Activated T-helper 1 cell treated with anti-CD3 and anti-CD28 coated beads, Interleukin-12 subunit alpha, Interleukin-12 subunit beta, Interleukin-2, Interleukin-4 antibody, amounts not matched to agents 30 ng/mL and 10 ng/mL and 1 ng/mL, durations not matched to agents 14 hours and 24 hours and 36 hours (primary cell): ENCODE results near the gene HES5. TPM values are rescaled to one million over a fixed set of nuclear protein-coding genes. Genes with fewer than 3 reads are reported as not detected.

Experiments
- DNase-seq: peaks from one replicate; pipeline ENCODE4 v3.0.0; 2021; ENCODE audit warnings: low spot score
- H3K27ac Mint-ChIP-seq: one replicate; pipeline ENCODE4 v1.8.0; 2021; ENCODE audit warnings: mild to moderate bottlenecking, mixed read lengths
- H3K27me3 Mint-ChIP-seq: one replicate; pipeline ENCODE4 v1.8.0; 2022; ENCODE audit warnings: mild to moderate bottlenecking, moderate library complexity, mixed read lengths; ENCODE audit not compliant: insufficient read depth
- H3K36me3 Mint-ChIP-seq: one replicate; pipeline ENCODE4 v1.8.0; 2021; ENCODE audit warnings: low read depth, mixed read lengths
- H3K4me1 Mint-ChIP-seq: one replicate; pipeline ENCODE4 v1.8.0; 2021; ENCODE audit warnings: low read depth, mixed read lengths
- H3K4me3 Mint-ChIP-seq: one replicate; pipeline ENCODE4 v1.8.0; 2021; ENCODE audit warnings: mild to moderate bottlenecking, moderate library complexity, mixed read lengths
- H3K9me3 Mint-ChIP-seq: one replicate; pipeline ENCODE4 v1.8.0; 2021; ENCODE audit warnings: mixed read lengths
- intact Hi-C: fragments of 100-400 bp; cut with micrococcal nuclease; formaldehyde crosslinking; loops from one replicate; pipeline ENCODE4 v1.15.1; 2024
- total RNA-seq: library from RNA; stranded (reverse); gene quantifications from 2 replicates; pipeline ENCODE4 v1.2.3, GENCODE V29; 2022

HES5 gene
- total RNA-seq, 1 donor from 2014 or later: not detected

DNA sequence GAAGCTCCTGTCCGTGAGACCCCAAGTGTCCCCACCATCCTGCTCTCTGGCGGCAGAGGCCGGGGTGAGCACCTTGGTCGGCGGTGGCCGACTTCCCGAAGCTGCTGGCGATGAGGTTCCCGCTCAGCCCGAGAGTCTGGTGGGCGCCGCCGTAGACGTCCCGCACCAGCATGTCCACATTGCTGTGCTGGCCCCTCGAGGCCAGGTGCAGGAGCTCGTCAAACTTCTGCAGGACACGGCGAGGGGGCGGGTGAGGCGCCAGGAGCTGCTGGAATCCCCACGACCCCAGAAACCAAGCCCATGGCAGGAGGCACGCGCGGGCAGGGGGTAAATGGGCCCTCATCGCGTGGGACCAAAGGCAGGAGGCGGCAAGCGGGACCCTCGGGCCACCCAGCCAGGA lies 10.3 kb downstream of the HES5 start:
- DNase-seq: no peak
- H3K27me3 Mint-ChIP-seq: peaks cover 1% of the 10 kb centered on the region
- no peak overlapping the region for H3K27ac Mint-ChIP-seq
- H3K4me3 Mint-ChIP-seq: no peak overlapping the region
- peaks cover 18% of the 10 kb centered on the region for H3K36me3 Mint-ChIP-seq
- H3K9me3 Mint-ChIP-seq: no peaks in the 10 kb centered on the region
- peaks cover 25% of the 10 kb centered on the region for H3K4me1 Mint-ChIP-seq
- intact Hi-C loops: loop anchor here (10.0 kb wide), 3 partner anchors 225 to 385 kb away; no protein-coding TSS in a partner anchor

DNA sequence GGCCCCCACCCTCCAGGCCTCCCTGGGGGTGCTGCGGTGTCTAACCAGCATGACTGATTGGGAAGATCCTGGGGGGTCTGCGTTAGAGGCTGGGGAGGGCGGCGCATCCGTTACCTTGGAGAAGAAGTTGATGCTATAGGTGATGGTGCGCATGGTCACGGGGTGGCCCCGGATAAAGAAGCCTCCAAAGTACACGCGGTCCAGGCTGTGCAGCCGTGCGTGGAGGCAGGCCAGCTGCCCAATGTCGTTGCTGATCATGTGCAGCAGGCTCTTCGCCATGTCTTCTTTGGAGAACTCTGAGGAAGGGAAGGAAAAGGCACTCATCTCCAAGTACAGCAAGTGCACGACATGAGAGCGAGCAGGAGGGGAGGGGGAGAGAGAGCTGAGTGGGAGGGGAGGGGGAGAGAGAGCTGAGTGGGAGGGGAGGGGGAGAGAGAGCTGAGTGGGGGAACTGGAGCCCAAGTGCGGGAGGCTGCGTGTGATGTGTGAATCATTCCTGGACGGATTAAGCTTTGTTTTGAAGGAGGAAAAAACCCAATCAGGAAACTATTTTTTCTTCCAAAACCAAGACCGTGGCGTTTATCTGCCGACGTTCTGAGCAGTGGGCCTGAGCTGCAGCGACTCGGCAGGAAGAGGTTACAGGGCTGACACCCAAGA lies 10.9 kb downstream of the HES5 start:
- intact Hi-C loops: no loop called here
- Mint-ChIP-seq H3K9me3 (no peaks in the 10 kb centered on the region), H3K27me3 (peaks cover 1% of the 10 kb centered on the region), H3K4me1 (peaks cover 19% of the 10 kb centered on the region), H3K27ac (no peak overlapping the region), H3K4me3 (no peak overlapping the region), H3K36me3 (peaks cover 18% of the 10 kb centered on the region)
- no peak for DNase-seq

DNA sequence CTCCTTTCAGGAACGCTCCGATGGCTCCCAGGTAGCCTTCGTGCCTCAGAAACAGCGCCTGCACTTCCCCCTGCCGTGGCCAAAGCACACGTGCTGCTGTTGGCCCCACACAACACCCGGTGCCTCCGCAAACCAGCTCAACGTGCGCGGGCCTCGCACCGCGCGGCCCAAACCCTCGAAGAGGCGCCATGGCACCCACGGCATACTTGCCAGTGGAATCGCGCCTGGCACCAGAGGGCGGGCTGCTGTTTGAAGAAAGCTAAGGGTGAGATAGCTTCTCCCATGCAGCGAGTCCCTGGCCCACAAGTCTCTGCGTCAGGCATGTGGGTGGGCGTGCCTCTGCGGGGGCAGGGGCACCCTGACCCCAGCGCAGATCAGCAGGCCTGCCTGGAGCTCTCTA lies 11.5 kb downstream of the HES5 start:
- H3K4me1 Mint-ChIP-seq: peaks cover 13% of the 10 kb centered on the region
- DNase-seq: no peak
- no peaks in the 10 kb centered on the region for H3K9me3 Mint-ChIP-seq
- peaks cover 1% of the 10 kb centered on the region for H3K27me3 Mint-ChIP-seq
- H3K36me3 Mint-ChIP-seq: peaks cover 18% of the 10 kb centered on the region
- no peak overlapping the region for H3K4me3 Mint-ChIP-seq
- intact Hi-C loops: no loop called here
- H3K27ac Mint-ChIP-seq: no peak overlapping the region

DNA sequence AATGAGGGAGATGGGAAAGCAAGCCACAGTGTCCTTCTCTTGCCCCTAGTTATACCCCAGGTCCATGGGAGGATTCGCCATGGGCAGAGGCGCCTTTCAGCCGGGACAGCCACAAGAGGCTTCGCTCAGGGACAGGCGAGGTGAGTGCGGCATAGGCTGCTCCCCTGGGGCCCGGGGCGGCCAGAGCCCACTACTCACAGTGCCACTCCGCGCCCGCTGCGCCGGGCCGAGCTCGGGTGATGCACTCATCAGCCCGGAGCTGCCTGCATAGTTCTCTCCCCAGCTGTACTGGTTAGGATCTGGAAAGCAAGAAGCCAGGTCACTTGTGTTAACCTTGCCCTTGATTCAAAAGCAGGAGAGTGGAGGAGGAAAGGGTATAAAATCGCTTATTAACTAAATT lies 12.1 kb downstream of the HES5 start:
- H3K9me3 Mint-ChIP-seq: no peaks in the 10 kb centered on the region
- intact Hi-C loops: no loop called here
- H3K36me3 Mint-ChIP-seq: peaks cover 18% of the 10 kb centered on the region
- peaks cover 1% of the 10 kb centered on the region for H3K27me3 Mint-ChIP-seq
- H3K27ac Mint-ChIP-seq: no peak overlapping the region
- peaks cover 7% of the 10 kb centered on the region for H3K4me1 Mint-ChIP-seq
- no peak overlapping the region for H3K4me3 Mint-ChIP-seq
- DNase-seq: no peak

DNA sequence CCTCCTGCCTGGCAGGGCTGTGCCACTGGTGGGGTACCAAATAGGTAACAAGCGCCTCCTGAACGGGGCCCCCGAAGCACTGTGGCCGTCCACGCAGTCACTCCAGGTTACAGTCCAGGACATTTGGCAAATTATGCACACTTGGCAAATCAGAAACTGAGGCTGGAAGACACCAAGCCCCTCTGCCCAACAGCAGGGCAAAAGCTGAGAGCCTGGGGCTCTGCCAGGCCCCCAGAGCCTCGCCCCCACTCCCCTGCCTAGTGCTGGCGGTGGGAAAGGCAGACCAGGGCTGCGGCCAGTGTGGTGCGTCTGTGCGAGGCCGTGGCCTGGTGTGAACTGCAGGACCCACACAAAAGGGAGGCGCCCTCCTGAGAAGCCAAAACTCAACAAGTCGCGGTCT lies 13.1 kb downstream of the HES5 start:
- H3K4me3 Mint-ChIP-seq: no peak overlapping the region
- DNase-seq: no peak
- H3K36me3 Mint-ChIP-seq: peaks cover 18% of the 10 kb centered on the region
- intact Hi-C loops: no loop called here
- H3K27me3 Mint-ChIP-seq: peaks cover 1% of the 10 kb centered on the region
- H3K27ac Mint-ChIP-seq: no peak overlapping the region
- H3K4me1 Mint-ChIP-seq: no peaks in the 10 kb centered on the region
- no peaks in the 10 kb centered on the region for H3K9me3 Mint-ChIP-seq

DNA sequence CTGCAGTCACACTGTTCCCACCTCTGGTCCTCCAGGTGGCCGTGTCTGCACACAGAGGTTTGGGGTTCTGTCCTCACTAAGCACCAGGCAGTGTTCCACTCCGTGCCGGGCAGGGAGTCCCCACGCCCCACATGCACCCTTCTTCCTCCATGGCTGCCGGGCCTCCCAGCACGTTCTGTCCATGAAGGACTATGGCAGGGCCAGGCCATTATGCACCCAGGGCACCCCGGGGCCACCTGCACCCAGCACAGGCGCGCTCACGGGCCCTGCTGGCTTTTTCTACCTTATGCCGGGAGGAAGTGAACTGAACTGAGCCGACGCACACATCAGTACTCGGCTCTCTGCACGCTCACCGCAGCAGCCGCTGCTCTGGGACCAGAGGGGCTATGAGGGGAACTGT lies 13.9 kb downstream of the HES5 start:
- no peaks in the 10 kb centered on the region for H3K9me3 Mint-ChIP-seq
- H3K36me3 Mint-ChIP-seq: peaks cover 23% of the 10 kb centered on the region
- intact Hi-C loops: no loop called here

DNA sequence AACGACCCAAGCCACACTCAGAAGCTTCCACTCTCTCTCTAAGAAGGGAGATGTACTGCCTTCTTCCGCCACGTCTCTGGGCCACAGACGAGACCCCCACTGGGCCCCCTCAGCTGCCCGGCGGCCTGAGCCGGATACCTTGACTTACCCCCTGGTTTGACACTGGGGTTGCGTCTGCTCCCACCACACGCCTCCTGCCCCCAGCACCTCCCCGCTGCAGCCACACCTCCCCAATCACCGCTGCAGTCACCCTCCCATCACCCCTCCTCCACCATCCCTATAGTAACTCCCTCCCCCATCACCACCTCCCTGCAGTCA lies 14.3 kb downstream of the HES5 start:
- no peak overlapping the region for H3K4me3 Mint-ChIP-seq
- peaks cover 20% of the 10 kb centered on the region for H3K36me3 Mint-ChIP-seq
- intact Hi-C loops: no loop called here
- no peak for DNase-seq
- no peak overlapping the region for H3K27ac Mint-ChIP-seq
- no peaks in the 10 kb centered on the region for H3K4me1 Mint-ChIP-seq
- no peaks in the 10 kb centered on the region for H3K9me3 Mint-ChIP-seq
- peaks cover 1% of the 10 kb centered on the region for H3K27me3 Mint-ChIP-seq

More for the DNA sequence above, 13.9 kb downstream of the HES5 start:
- DNase-seq: no peak
- no peak overlapping the region for H3K27ac Mint-ChIP-seq
- H3K4me1 Mint-ChIP-seq: no peaks in the 10 kb centered on the region
- peaks cover 1% of the 10 kb centered on the region for H3K27me3 Mint-ChIP-seq
- H3K4me3 Mint-ChIP-seq: no peak overlapping the region

DNA sequence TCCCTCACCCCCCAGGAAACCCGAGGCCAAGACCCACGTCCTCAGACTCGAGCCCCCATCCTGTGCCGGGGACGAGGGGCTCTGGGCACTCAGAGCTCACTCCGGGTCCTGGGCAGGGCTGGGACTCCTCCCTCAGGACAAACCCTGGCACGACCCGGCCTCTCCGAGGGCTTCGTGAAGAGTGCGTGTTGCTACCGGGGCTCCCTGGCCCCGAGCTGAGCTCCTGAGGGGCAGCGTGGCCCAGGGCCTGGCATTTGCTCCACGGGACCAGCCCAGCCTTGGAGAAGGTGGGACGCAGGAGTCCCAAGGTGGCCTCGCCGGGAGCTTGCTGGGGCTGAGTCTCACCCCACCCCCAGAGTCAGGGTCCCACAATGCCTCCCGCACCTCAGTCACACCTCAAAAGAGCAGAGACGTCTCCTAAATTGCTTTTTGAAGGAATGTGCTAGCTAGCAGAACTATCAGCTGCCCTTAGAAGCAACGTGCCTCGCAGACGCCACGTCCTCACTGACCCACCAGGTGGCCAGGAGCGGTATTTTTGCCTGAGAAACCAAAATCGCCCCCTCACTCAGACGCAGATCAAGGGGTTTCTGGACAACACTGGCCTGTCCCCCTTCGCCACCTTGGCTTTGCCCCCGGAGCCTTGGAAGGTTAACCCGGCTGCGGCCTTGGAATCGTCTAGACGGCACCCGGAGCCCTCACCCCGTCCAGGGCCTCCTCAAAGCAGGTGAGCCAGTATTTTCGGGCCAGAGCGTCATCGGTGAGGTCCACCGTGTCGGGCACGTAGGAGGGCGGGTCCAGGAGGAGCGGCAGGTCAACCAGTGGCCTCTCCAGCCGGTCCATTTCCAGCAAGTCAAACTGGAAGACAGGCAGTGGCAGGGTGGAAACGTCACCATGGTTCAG lies 14.9 kb downstream of the HES5 start:
- Mint-ChIP-seq H3K9me3 (no peaks in the 10 kb centered on the region), H3K27me3 (peaks cover 1% of the 10 kb centered on the region), H3K36me3 (peaks cover 18% of the 10 kb centered on the region), H3K27ac (no peak overlapping the region), H3K4me1 (no peaks in the 10 kb centered on the region), H3K4me3 (no peak overlapping the region)
- intact Hi-C loops: no loop called here
- DNase-seq: no peak

DNA sequence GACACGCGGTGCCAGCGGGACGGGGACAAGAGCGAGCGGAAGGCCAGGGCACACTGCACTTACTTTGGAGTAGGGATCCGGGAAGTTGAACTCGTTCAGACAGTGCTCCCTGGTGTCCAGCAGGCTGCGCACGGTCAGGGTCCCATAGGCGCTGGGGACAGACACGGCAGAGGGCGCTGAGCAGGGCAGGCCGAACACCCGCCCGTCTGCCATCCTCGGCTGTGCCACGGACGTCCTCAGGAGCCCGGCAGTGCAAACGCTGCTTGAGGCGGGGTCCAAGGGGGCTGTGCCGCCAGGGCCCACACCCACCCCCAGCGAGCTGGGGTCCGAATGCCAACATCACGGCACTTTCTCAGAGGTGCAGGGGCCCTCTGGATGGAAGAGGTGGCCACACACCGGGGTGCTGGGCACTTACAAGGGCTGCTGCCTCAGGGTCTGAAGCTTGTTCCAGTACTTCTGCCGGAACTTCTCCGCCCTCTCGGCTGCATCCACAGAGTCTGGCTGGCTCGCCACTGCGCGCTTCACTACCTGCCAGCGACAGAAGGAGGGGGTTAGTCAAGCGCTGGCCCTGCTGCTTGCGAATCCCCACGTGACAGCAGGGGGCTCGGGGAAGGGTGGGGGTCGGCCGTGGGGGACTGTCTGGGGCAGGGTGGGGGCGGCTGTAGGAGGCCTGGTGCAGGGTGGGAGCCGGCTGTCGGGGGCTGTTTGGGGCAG lies 16.0 kb downstream of the HES5 start:
- H3K27ac Mint-ChIP-seq: no peak overlapping the region
- no peak for DNase-seq
- H3K9me3 Mint-ChIP-seq: no peaks in the 10 kb centered on the region
- intact Hi-C loops: no loop called here
- peaks cover under 1% of the 10 kb centered on the region for H3K27me3 Mint-ChIP-seq
- H3K36me3 Mint-ChIP-seq: peaks cover 17% of the 10 kb centered on the region
- no peak overlapping the region for H3K4me3 Mint-ChIP-seq
- no peaks in the 10 kb centered on the region for H3K4me1 Mint-ChIP-seq

DNA sequence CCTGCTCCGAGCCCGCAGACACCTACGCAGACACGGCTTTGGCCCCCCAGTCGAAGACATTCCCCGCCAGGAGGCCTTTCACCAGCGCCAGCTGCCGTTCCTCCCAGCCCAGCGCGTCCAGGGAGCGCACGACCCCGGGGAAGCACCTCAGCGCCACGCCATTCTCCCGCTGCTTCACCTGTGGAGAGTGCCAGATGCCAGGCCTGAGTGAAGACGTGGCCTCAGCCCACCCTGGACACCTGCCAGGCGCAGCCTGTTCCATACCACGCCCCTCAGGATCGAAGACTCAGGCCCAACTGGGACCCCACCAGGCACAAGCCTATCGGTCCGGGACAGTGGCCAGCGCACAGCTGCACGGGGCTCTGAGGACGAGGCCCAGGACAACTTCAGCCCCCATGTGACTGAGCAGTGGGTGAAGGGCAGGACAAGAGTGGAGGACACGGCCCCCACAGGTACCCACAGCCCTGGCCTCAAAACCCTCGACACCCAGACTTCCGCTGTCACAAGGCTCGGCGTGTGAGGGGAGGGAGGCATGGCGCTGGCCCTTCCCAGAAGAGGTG lies 17.1 kb downstream of the HES5 start:
- Mint-ChIP-seq H3K27me3 (no peaks in the 10 kb centered on the region), H3K4me1 (no peaks in the 10 kb centered on the region), H3K4me3 (no peak overlapping the region), H3K36me3 (peaks cover 10% of the 10 kb centered on the region), H3K27ac (no peak overlapping the region), H3K9me3 (no peaks in the 10 kb centered on the region)
- intact Hi-C loops: no loop called here
- no peak for DNase-seq

DNA sequence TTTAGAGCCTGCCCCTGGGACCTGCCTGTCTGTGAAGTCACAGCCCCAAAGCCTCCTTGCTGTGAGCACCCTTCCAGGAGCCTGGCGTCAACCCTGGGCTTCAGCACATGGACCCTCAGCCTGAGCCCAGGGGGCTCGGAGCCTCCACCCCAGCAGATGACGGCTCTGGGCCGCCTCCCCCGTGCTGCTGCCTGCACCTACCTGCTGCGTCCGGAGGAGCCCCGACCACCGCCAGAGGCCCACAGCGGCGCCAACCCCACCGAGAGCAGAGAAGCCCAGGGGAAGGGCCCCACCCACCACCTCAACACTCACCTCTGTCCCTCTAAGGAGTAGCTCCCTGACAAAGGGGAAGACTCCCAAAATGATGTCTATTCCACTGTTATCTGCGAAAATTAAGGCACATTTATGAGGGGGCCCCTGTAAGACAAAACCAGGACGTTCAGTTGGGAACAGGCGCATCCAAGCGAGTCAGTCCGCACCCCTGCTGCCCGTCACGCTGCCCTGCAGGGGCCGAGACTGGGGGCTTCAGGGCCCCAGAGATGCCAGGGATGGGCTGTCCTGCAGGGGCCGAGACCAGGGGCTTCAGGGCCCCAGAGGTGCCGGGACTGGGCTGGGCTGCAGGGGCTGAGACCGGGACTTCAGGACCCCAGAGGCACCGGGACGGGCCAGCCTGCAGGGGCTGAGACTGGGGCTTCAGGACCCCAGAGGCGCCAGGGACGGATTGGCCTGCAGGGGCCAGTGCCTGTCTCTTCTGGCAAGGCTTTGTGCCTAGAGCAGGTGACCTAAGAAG lies 19.5 kb downstream of the HES5 start:
- H3K27me3 Mint-ChIP-seq: no peaks in the 10 kb centered on the region
- no peak overlapping the region for H3K27ac Mint-ChIP-seq
- peaks cover 6% of the 10 kb centered on the region for H3K36me3 Mint-ChIP-seq
- H3K4me3 Mint-ChIP-seq: no peak overlapping the region
- H3K9me3 Mint-ChIP-seq: no peaks in the 10 kb centered on the region
- intact Hi-C loops: no loop called here
- DNase-seq: no peak
- H3K4me1 Mint-ChIP-seq: no peaks in the 10 kb centered on the region

DNA sequence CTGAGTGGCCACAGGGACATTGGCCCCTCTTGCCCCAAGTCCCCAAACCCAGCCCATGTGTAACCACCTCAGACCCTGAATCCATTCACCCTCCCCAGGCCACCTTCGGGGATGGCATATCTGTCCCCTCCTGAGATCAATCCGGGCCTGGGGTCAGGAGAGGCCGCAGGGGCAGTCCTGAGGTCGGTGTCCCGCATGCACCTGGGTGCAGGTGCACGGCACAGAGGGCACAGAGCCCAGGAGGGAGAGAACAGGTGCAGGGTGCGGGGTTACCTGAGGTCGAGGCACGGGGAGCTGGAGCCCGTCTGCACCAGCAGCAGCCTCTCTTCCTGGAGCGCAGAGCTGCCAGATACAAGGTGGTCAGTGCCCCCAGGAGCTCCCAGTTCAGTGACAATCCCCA lies 20.5 kb downstream of the HES5 start:
- intact Hi-C loops: no loop called here
- no peak overlapping the region for H3K27ac Mint-ChIP-seq
- no peaks in the 10 kb centered on the region for H3K27me3 Mint-ChIP-seq
- H3K4me1 Mint-ChIP-seq: no peaks in the 10 kb centered on the region
- H3K9me3 Mint-ChIP-seq: no peaks in the 10 kb centered on the region
- H3K36me3 Mint-ChIP-seq: peaks cover 6% of the 10 kb centered on the region
- DNase-seq: no peak
- no peak overlapping the region for H3K4me3 Mint-ChIP-seq
